Heart left ventricle (tissue), 16 donors: Measurements from ENCODE around the gene EIF2S2. TPM values are rescaled to one million over a fixed set of nuclear protein-coding genes. Genes with fewer than 3 reads are reported as not detected.

ENCODE experiments used
- ATAC-seq, 4 donors: fragments of 200-7000 bp; cut with Tn5 transposase; one replicate each; pipeline ENCODE4 v1.9.1; 2020 to 2022; ENCODE audit warnings: moderate library complexity in 4 of 4, mild to moderate bottlenecking in 3 of 4, moderate number of reproducible peaks in 1 of 4
- DNase-seq, 5 donors: peaks; one replicate each; pipeline ENCODE4 v3.0.0-alpha.2; 2020
- H3K27ac ChIP-seq, 12 donors: fragments of 200-600 bp; sonication (generic) in 4 of 12; one replicate each; pipeline versions ENCODE4 v1.5.0 to v1.8.0; 2016 to 2022; ENCODE audit warnings: mild to moderate bottlenecking in 2 of 12
- H3K27me3 ChIP-seq, 9 donors: fragments of 200-600 bp; sonication (generic) in 2 of 9; one replicate each; pipeline versions ENCODE4 v1.5.1 to v1.8.0; 2016 to 2022; ENCODE audit warnings: mild to moderate bottlenecking in 3 of 9
- H3K36me3 ChIP-seq, 9 donors: fragments of 200-600 bp; sonication (generic) in 2 of 9; one replicate each; pipeline versions ENCODE4 v1.5.0 to v1.8.0; 2018 to 2022; ENCODE audit warnings: mild to moderate bottlenecking in 2 of 9
- H3K4me1 ChIP-seq, 12 donors: fragments of 200-600 bp; sonication (generic) in 4 of 12; one replicate each; pipeline versions ENCODE4 v1.5.0 to v1.8.0; 2016 to 2022; ENCODE audit warnings: mild to moderate bottlenecking in 3 of 12
- H3K4me3 ChIP-seq, 12 donors: fragments of 200-600 bp; sonication (generic) in 4 of 12; one replicate each; pipeline versions ENCODE4 v1.5.0 to v1.8.0; 2017 to 2022; ENCODE audit warnings: mild to moderate bottlenecking in 9 of 12, moderate library complexity in 4 of 12
- H3K9me3 ChIP-seq, 12 donors: fragments of 200-600 bp; sonication (generic) in 4 of 12; one replicate each; pipeline versions ENCODE4 v1.5.0 to v1.8.0; 2016 to 2022; ENCODE audit warnings: mild to moderate bottlenecking in 1 of 12
- CTCF ChIP-seq, 12 donors: fragments of 200-600 bp; sonication (generic) in 4 of 12; IDR thresholded peaks; one replicate each; pipeline versions ENCODE4 v1.5.0 to v1.8.0; 2018 to 2022; ENCODE audit warnings: antibody characterized with exemption in 12 of 12, mild to moderate bottlenecking in 5 of 12
- POLR2A ChIP-seq, 2 donors: fragments of 450-650 bp; IDR thresholded peaks; one replicate each; pipeline ENCODE4 v1.6.1; 2017; ENCODE audit warnings: antibody characterized with exemption in 2 of 2, mild to moderate bottlenecking in 2 of 2, moderate library complexity in 2 of 2
- WGBS, 4 donors: extraction: QIAGEN DNeasy Blood & Tissue Kit in 2 of 4; methylation state at CpG; one replicate each; pipeline versions ENCODE4 v1.1.5 to v1.1.7; 2013 to 2018; 5-methylcytosine and 5-hydroxymethylcytosine counted together
- intact Hi-C, 10 donors: fragments of 100-400 bp; cut with DNase I; formaldehyde crosslinking; loops; one replicate each; pipeline versions ENCODE4 v1.11.1 to v1.14.2; 2022
- polyA plus RNA-seq, 2 donors: library from polyadenylated mRNA; stranded (reverse); fragments of 200-250 nt; gene quantifications; one replicate each; pipeline ENCODE4 v1.2.3, GENCODE V29; 2013
- total RNA-seq, 9 donors: library from RNA; depleted of rRNA in 2 of 9; stranded (reverse); fragments of >200 nt in 2 of 9; fragmentation: NEBNext Ultra II Directional in 3 of 9; extraction: Animal tissue kit (Norgen Biotek cat#: 25700) in 3 of 9; gene quantifications; one replicate each; pipeline versions ENCODE4 v1.1.0 to v1.2.4, GENCODE V29; 2016 to 2023
- donor health status: ischemic (EF 13 %, LVEDD 7.1; RV severe dilation, severe dysfunction).
- donor health status: healthy with polysubstance abuse.
- donor health status: DM: no; HTN: yes; CAD: no.
- donor health status: DM: no; HTN: no; CAD: no.
- donor health status: ischemic (EF 25% LVEDD 6.9; RV normal size, moderate dysfunction).
- donor health status: ischemic (EF 25% LVEDD 5.7; RV mildly dilated, moderate dysfunction).
- donor health status: healthy.
- donor health status: DM: yes; HTN: yes; CAD: no.
- donor health status: ischemic (EF 35%, LVEDD 5.7; RV mildly dilated, moderate dysfunction).
- donor health status: nonischemic (EF 11% LVEDD 7.7; RV severe dilation, severe dysfunction).
- donor health status: DM: yes; HTN: yes; CAD: no.
- donor health status: PGD.
- donor health status: ischemic (EF 29% LVEDD 5.4; RV normal size, mild dysfunction).
- donor health status: nonischemic (EF 23%, LVEDD 6.1; RV moderate dilation, normal function).

Gene EIF2S2
- total and polyA plus RNA-seq, 11 donors: 25.8 to 81.7 (median 40.9) TPM

GRCh38 chr20:34129518-34130162 is 17.6 kb upstream of the EIF2S2 start:
- Histone ChIP-seq H3K27me3 (no peaks in the 10 kb centered on the region), H3K4me1 (peaks cover 0 to 4% (median 0%) of the 10 kb centered on the region in 12 donors), H3K4me3 (no peak overlapping the region), H3K9me3 (no peaks in the 10 kb centered on the region), H3K36me3 (no peaks in the 10 kb centered on the region), H3K27ac (no peak overlapping the region)
- WGBS, 4 donors: 3 to 5% (median 4%) methylated on average over 10 of the region's 10 CpGs
- intact Hi-C loops: loop anchor here (2.0 to 10.0 kb wide), 10 partner anchors 47 to 355 kb away; no protein-coding TSS in a partner anchor
- DNase-seq: peak in 4 of 5 donors; percentile 41 to 57 (median 48)
- peak; percentile 76 to 91 (median 86) for TF ChIP-seq CTCF (IDR thresholded peaks at IDR 0.05)
- no peak for TF ChIP-seq POLR2A (IDR thresholded peaks at IDR 0.05)
- ATAC-seq: peak; percentile 47 to 88 (median 80)

GRCh38 chr20:34127792-34128191 is 15.7 kb upstream of the EIF2S2 start:
- 72 to 77% (median 75%) methylated on average over 10 of the region's 10 CpGs for WGBS, 4 donors
- H3K36me3 ChIP-seq: no peaks in the 10 kb centered on the region
- no peak overlapping the region for H3K4me3 ChIP-seq
- ATAC-seq (no peak), DNase-seq (no peak)
- intact Hi-C loops: loop anchor here (2.0 to 10.0 kb wide), 10 partner anchors 45 to 353 kb away; no protein-coding TSS in a partner anchor
- H3K9me3 ChIP-seq: no peaks in the 10 kb centered on the region
- H3K27ac ChIP-seq: no peak overlapping the region
- H3K4me1 ChIP-seq: peaks cover 0 to 4% (median 0%) of the 10 kb centered on the region in 12 donors
- TF ChIP-seq CTCF (IDR thresholded peaks at IDR 0.05) (no peak), POLR2A (IDR thresholded peaks at IDR 0.05) (no peak)
- no peaks in the 10 kb centered on the region for H3K27me3 ChIP-seq

- ATAC-seq (no peak), DNase-seq (no peak)
- H3K9me3 ChIP-seq: no peaks in the 10 kb centered on the region
- H3K4me1 ChIP-seq: peaks cover 0 to 4% (median 0%) of the 10 kb centered on the region in 12 donors
- no peaks in the 10 kb centered on the region for H3K27me3 ChIP-seq
- intact Hi-C loops: loop anchor here in 9 of 10 donors (5.0 to 10.0 kb wide), 8 partner anchors 42 to 350 kb away; no protein-coding TSS in a partner anchor
- 65 to 73% (median 67%) methylated on average over 2 of the region's 2 CpGs for WGBS, 4 donors
- H3K27ac ChIP-seq: no peak overlapping the region
- no peak overlapping the region for H3K4me3 ChIP-seq
- H3K36me3 ChIP-seq: no peaks in the 10 kb centered on the region
- TF ChIP-seq CTCF (IDR thresholded peaks at IDR 0.05) (no peak), POLR2A (IDR thresholded peaks at IDR 0.05) (no peak)
Measured at GRCh38 chr20:34124469-34125249, 12.6 kb upstream of the EIF2S2 start.

GRCh38 chr20:34123309-34123708 is 11.3 kb upstream of the EIF2S2 start:
- Histone ChIP-seq H3K36me3 (no peaks in the 10 kb centered on the region), H3K27me3 (no peaks in the 10 kb centered on the region), H3K27ac (no peak overlapping the region), H3K4me1 (no peaks in the 10 kb centered on the region), H3K9me3 (no peaks in the 10 kb centered on the region), H3K4me3 (no peak overlapping the region)
- intact Hi-C loops: loop anchor here in 5 of 10 donors (10.0 kb wide), 4 partner anchors 49 to 349 kb away; no protein-coding TSS in a partner anchor
- DNase-seq (no peak), ATAC-seq (no peak)
- TF ChIP-seq CTCF (IDR thresholded peaks at IDR 0.05) (no peak), POLR2A (IDR thresholded peaks at IDR 0.05) (no peak)
